H1 (cell line): ENCODE data around the gene RGS6. TPM values are rescaled to one million over a fixed set of nuclear protein-coding genes. Genes with fewer than 3 reads are reported as not detected.

Experiments used
- CTCF ChIA-PET: fragments of 300-600 bp; sonication (Branson Sonifier 250); formaldehyde crosslinking; loops from one replicate; lab custom pipeline; 2021; ENCODE audit not compliant: partially characterized antibody; lab: Charles Lee
- POLR2A ChIA-PET: fragments of 300-600 bp; sonication (Branson Sonifier 250); formaldehyde crosslinking; loops from one replicate; lab custom pipeline; 2021; ENCODE audit warnings: inconsistent platforms; ENCODE audit not compliant: partially characterized antibody; lab: Charles Lee
- DNase-seq, 2 experiments: peaks; one replicate each; pipeline versions ENCODE4 v3.0.0 to v3.0.0-alpha.2; 2010 to 2022; ENCODE audit warnings: low spot score in 2 of 2, low read depth in 1 of 2, mixed read lengths in 1 of 2
- FAIRE-seq: peaks from 2 replicates; lab custom pipeline; 2011; peaks lifted over from hg19 to GRCh38; lab: Jason Lieb, UNC
- H2AFZ ChIP-seq: 2 replicates; pipeline ENCODE4 v1.8.1; 2012; ENCODE audit warnings: low read length, inconsistent platforms
- H2AK5ac ChIP-seq: 2 replicates; pipeline ENCODE4 v1.6.1; 2013; ENCODE audit warnings: low read depth, low read length
- H2BK120ac ChIP-seq: replicated peaks from 2 replicates; pipeline ENCODE3; 2013; ENCODE audit warnings: low read depth, low read length, inconsistent platforms
- H2BK12ac ChIP-seq: 2 replicates; pipeline ENCODE4 v1.6.1; 2013; ENCODE audit warnings: low read depth, low read length
- H2BK15ac ChIP-seq: 2 replicates; pipeline ENCODE4 v1.6.1; 2013; ENCODE audit warnings: low read length
- H2BK20ac ChIP-seq: 2 replicates; pipeline ENCODE4 v1.6.1; 2013; ENCODE audit warnings: low read length
- H2BK5ac ChIP-seq: 2 replicates; pipeline ENCODE4 v1.6.1; 2013; ENCODE audit warnings: low read depth, low read length
- H3K14ac ChIP-seq: 2 replicates; pipeline ENCODE4 v1.6.1; 2013; ENCODE audit warnings: inconsistent platforms; ENCODE audit not compliant: insufficient read length
- H3K18ac ChIP-seq: 2 replicates; pipeline ENCODE4 v1.6.1; 2013; ENCODE audit warnings: low read length; ENCODE audit errors: extremely low read depth
- H3K23ac ChIP-seq: 2 replicates; pipeline ENCODE4 v1.6.1; 2013; ENCODE audit warnings: inconsistent platforms; ENCODE audit not compliant: insufficient read length
- H3K23me2 ChIP-seq: 2 replicates; pipeline ENCODE4 v1.6.1; 2013; ENCODE audit warnings: low read depth, low read length
- H3K27ac ChIP-seq: 2 replicates; pipeline ENCODE4 v1.6.1; 2011; ENCODE audit warnings: low read depth, low read length, inconsistent platforms
- H3K27me3 ChIP-seq, 4 experiments: replicated peaks in 1 of 4; 1 replicate in 1 of 4; 2 replicates in 3 of 4; pipeline versions ENCODE4 v1.6.1 to v1.8.1; 2011 to 2013; ENCODE audit warnings: low read length in 3 of 4, mild to moderate bottlenecking in 3 of 4, inconsistent platforms in 2 of 4, mixed read lengths in 2 of 4, moderate library complexity in 1 of 4; ENCODE audit not compliant: control insufficient read depth in 3 of 4, insufficient read depth in 3 of 4; ENCODE audit errors: extremely low read depth in 1 of 4
- H3K36me3 ChIP-seq, 4 experiments: 2 replicates each; pipeline versions ENCODE4 v1.6.1 to v1.8.1; 2011 to 2013; ENCODE audit warnings: mild to moderate bottlenecking in 4 of 4, low read length in 3 of 4, moderate library complexity in 2 of 4, control low read depth in 1 of 4, inconsistent platforms in 1 of 4; ENCODE audit not compliant: insufficient read depth in 4 of 4, control insufficient read depth in 2 of 4
- H3K4ac ChIP-seq: replicated peaks from 2 replicates; pipeline ENCODE3; 2013; ENCODE audit warnings: low read length, low read depth, mixed read lengths, inconsistent platforms; ENCODE audit not compliant: insufficient read length
- H3K4me1 ChIP-seq, 4 experiments: replicated peaks in 1 of 4; 1 replicate in 1 of 4; 2 replicates in 3 of 4; pipeline versions ENCODE4 v1.6.1 to v1.8.1; 2011 to 2013; ENCODE audit warnings: low read length in 3 of 4, inconsistent platforms in 2 of 4, mixed read lengths in 1 of 4; ENCODE audit not compliant: insufficient read depth in 4 of 4, control insufficient read depth in 3 of 4
- H3K4me2 ChIP-seq, 2 experiments: 2 replicates each; pipeline versions ENCODE4 v1.6.1 to v1.8.1; 2011 to 2013; ENCODE audit warnings: low read depth in 2 of 2, low read length in 2 of 2, control low read depth in 1 of 2, inconsistent platforms in 1 of 2, mild to moderate bottlenecking in 1 of 2; ENCODE audit not compliant: insufficient read depth in 1 of 2
- H3K4me3 ChIP-seq, 4 experiments: fragments of 200-600, 300-600 bp in 1 of 4; sonication (generic), shearing (Covaris generic), sonication (Bioruptor Twin) in 1 of 4; 2 replicates each; pipeline versions ENCODE4 v1.5.1 to v1.8.1; 2011 to 2016; ENCODE audit warnings: low read length in 4 of 4, low read depth in 3 of 4, control low read depth in 2 of 4, inconsistent platforms in 2 of 4, mild to moderate bottlenecking in 2 of 4, mixed read lengths in 1 of 4, moderate library complexity in 1 of 4; ENCODE audit not compliant: insufficient read depth in 2 of 4; ENCODE audit errors: extremely low read depth in 1 of 4
- H3K56ac ChIP-seq: replicated peaks from 2 replicates; pipeline ENCODE3; 2013; ENCODE audit warnings: low read depth, mild to moderate bottlenecking, mixed read lengths, low read length, inconsistent platforms; ENCODE audit not compliant: insufficient read length
- H3K79me1 ChIP-seq: 2 replicates; pipeline ENCODE4 v1.6.1; 2013; ENCODE audit warnings: low read depth, low read length, control low read depth
- H3K79me2 ChIP-seq, 2 experiments: 2 replicates each; pipeline versions ENCODE4 v1.6.1 to v1.8.1; 2012 to 2013; ENCODE audit warnings: low read length in 2 of 2, mild to moderate bottlenecking in 2 of 2, inconsistent platforms in 1 of 2; ENCODE audit not compliant: insufficient read depth in 2 of 2, control insufficient read depth in 1 of 2
- H3K9ac ChIP-seq, 4 experiments: replicated peaks in 1 of 4; 1 replicate in 1 of 4; 2 replicates in 3 of 4; pipeline versions ENCODE4 v1.6.1 to v1.8.1; 2011 to 2013; ENCODE audit warnings: low read depth in 3 of 4, low read length in 3 of 4, control low read depth in 2 of 4, mild to moderate bottlenecking in 2 of 4, moderate library complexity in 2 of 4, inconsistent platforms in 1 of 4; ENCODE audit errors: extremely low read depth in 1 of 4
- H3K9me3 ChIP-seq, 2 experiments: 2 replicates each; pipeline versions ENCODE4 v1.6.1 to v1.8.1; 2012 to 2013; ENCODE audit warnings: mild to moderate bottlenecking in 2 of 2, moderate library complexity in 2 of 2, control low read depth in 1 of 2, inconsistent platforms in 1 of 2, low read depth in 1 of 2, low read length in 1 of 2, mixed read lengths in 1 of 2; ENCODE audit not compliant: insufficient read depth in 2 of 2
- H4K20me1 ChIP-seq, 2 experiments: replicated peaks in 1 of 2; 2 replicates each; pipeline versions ENCODE3 to v1.8.1; 2011 to 2013; ENCODE audit warnings: inconsistent platforms in 2 of 2, low read length in 2 of 2, mild to moderate bottlenecking in 1 of 2; ENCODE audit not compliant: insufficient read depth in 2 of 2, control insufficient read depth in 1 of 2
- H4K5ac ChIP-seq: 2 replicates; pipeline ENCODE4 v1.6.1; 2013; ENCODE audit warnings: low read length, low read depth, mixed read lengths, inconsistent platforms; ENCODE audit not compliant: insufficient read length
- H4K8ac ChIP-seq: 2 replicates; pipeline ENCODE4 v1.8.0; 2013; ENCODE audit warnings: mild to moderate bottlenecking, moderate library complexity, low read length, inconsistent platforms; ENCODE audit not compliant: insufficient read depth; ENCODE audit errors: extremely low read depth
- H4K91ac ChIP-seq: replicated peaks from 2 replicates; pipeline ENCODE3; 2013; ENCODE audit warnings: low read length, mixed read lengths, inconsistent platforms; ENCODE audit not compliant: insufficient read length
- ASH2L ChIP-seq: fragments of 200-600, 300-600 bp; sonication (generic); IDR thresholded peaks from one replicate; pipeline ENCODE4 v1.7.1; 2017; ENCODE audit warnings: low read length
- CTCF ChIP-seq, 3 experiments: IDR thresholded peaks; 1 replicate in 2 of 3; 2 replicates in 1 of 3; pipeline versions ENCODE4 v1.5.1 to v1.6.1; 2011; ENCODE audit warnings: low read length in 3 of 3, mild to moderate bottlenecking in 3 of 3, inconsistent platforms in 2 of 3, low read depth in 1 of 3, moderate library complexity in 1 of 3; ENCODE audit not compliant: insufficient read depth in 1 of 3; ENCODE audit errors: control extremely low read depth in 1 of 3
- EZH2 ChIP-seq: fragments of 200-600 bp; sonication (generic); IDR thresholded peaks from 2 replicates; pipeline ENCODE4 v1.7.1; 2012; ENCODE audit warnings: low read depth, mild to moderate bottlenecking, moderate library complexity, low read length, inconsistent platforms; ENCODE audit not compliant: severe bottlenecking
- GABPA ChIP-seq: IDR thresholded peaks from 2 replicates; pipeline ENCODE4 v1.6.1; 2011; ENCODE audit warnings: mild to moderate bottlenecking, low read length, moderate library complexity, borderline replicate concordance; ENCODE audit not compliant: insufficient read depth
- HDAC6 ChIP-seq: IDR thresholded peaks from one replicate; pipeline ENCODE4 v1.7.1; 2012; ENCODE audit warnings: low read depth, mild to moderate bottlenecking, inconsistent platforms, low read length, moderate library complexity
- KDM5A ChIP-seq: fragments of 200-600 bp; IDR thresholded peaks from 2 replicates; pipeline ENCODE4 v1.7.1; 2012; ENCODE audit warnings: mild to moderate bottlenecking, low read length, inconsistent platforms, mixed read lengths
- MAFK ChIP-seq: IDR thresholded peaks from 2 replicates; pipeline ENCODE4 v1.6.1; 2012; ENCODE audit warnings: low read depth, mild to moderate bottlenecking, improper control_type of control experiment, low read length
- SAP30 ChIP-seq: fragments of 300-600 bp; sonication (generic); IDR thresholded peaks from 2 replicates; pipeline ENCODE4 v1.7.1; 2012; ENCODE audit warnings: low read length, moderate library complexity, mild to moderate bottlenecking, inconsistent platforms; ENCODE audit not compliant: insufficient read depth, insufficient replicate concordance
- SIRT6 ChIP-seq: IDR thresholded peaks from one replicate; pipeline ENCODE4 v1.7.1; 2012; ENCODE audit warnings: low read length, inconsistent platforms
- SUZ12 ChIP-seq: fragments of 200-600 bp; sonication (generic); IDR thresholded peaks from 2 replicates; pipeline ENCODE4 v1.6.1; 2012; ENCODE audit warnings: mild to moderate bottlenecking, inconsistent platforms, low read length, moderate library complexity, mixed read lengths
- TAF1 ChIP-seq: IDR thresholded peaks from 2 replicates; pipeline ENCODE4 v1.6.1; 2011; ENCODE audit warnings: mild to moderate bottlenecking, low read depth, low read length
- polyA plus RNA-seq, 7 experiments: library from polyadenylated mRNA; depleted of rRNA in 3 of 7; stranded (reverse) in 5 of 7; unstranded in 2 of 7; fragments of >200 nt in 5 of 7; fragments of 200-250 nt in 2 of 7; gene quantifications; 1 replicate in 5 of 7; 2 replicates in 1 of 7; 4 replicates in 1 of 7; pipeline versions ENCODE4 v1.2.1 to v1.2.3, GENCODE V29; 2011 to 2013; ENCODE audit warnings: missing spikeins in 2 of 7, mixed read lengths in 2 of 7
- total RNA-seq: library from RNA; stranded (reverse); fragmentation: NEBNext Ultra II Directional; extraction: Animal tissue kit (Norgen Biotek cat#: 25700); gene quantifications from 2 replicates; pipeline ENCODE4 v1.2.1, GENCODE V29; 2021
- TF ChIP-seq, protein P1 (sequence below): IDR thresholded peaks from 2 replicates; pipeline ENCODE4 v1.6.1; 2011; ENCODE audit warnings: low read length, improper control_type of control experiment

Gene RGS6
- total and polyA plus RNA-seq, 2 of the 8 experiments (the other 6 are each of a cell fraction or from before 2014, with no cell fraction given): 0.26 to 1.1 TPM

- H3K14ac ChIP-seq: no peak overlapping the region
- no peak overlapping the region for H3K23ac ChIP-seq
- H3K4me3 ChIP-seq: no peak overlapping the region
- H3K23me2 ChIP-seq: no peaks in the 10 kb centered on the region
- H3K4ac ChIP-seq: no peak overlapping the region
- H2BK12ac ChIP-seq: no peak overlapping the region
- peaks cover 0 to 2% (median 0%) of the 10 kb centered on the region in 4 experiments; a peak in 1 of 8 replicates for H3K36me3 ChIP-seq
- H3K27me3 ChIP-seq: no peaks in the 10 kb centered on the region
- peaks cover 4 to 9% of the 10 kb centered on the region in 2 experiments; a peak in 2 of 4 replicates for H3K9me3 ChIP-seq
- H3K27ac ChIP-seq: no peak overlapping the region
- no peak overlapping the region for H3K18ac ChIP-seq
- H4K8ac ChIP-seq: no peak overlapping the region
- no peak for DNase-seq
- no peak overlapping the region for H2BK15ac ChIP-seq
- H4K20me1 ChIP-seq: no peaks in the 10 kb centered on the region
- peaks cover 0 to under 1% (median 0%) of the 10 kb centered on the region in 4 experiments; a peak in 1 of 7 replicates for H3K4me1 ChIP-seq
- H2BK120ac ChIP-seq: no peak overlapping the region
- H3K9ac ChIP-seq: no peak overlapping the region
- ChIA-PET POLR2A (no interaction called here), CTCF (no interaction called here)
- no peak for FAIRE-seq
- no peak overlapping the region for H2AK5ac ChIP-seq
- no peak overlapping the region for H4K5ac ChIP-seq
- no peaks in the 10 kb centered on the region for H3K79me2 ChIP-seq
- no peak overlapping the region for H2AFZ ChIP-seq
- H2BK5ac ChIP-seq: no peak overlapping the region
- H2BK20ac ChIP-seq: no peak overlapping the region
- H4K91ac ChIP-seq: no peak overlapping the region
- H3K56ac ChIP-seq: no peak overlapping the region
- no peaks in the 10 kb centered on the region for H3K79me1 ChIP-seq
- no peak overlapping the region for H3K4me2 ChIP-seq
- TF ChIP-seq, protein P1, sequence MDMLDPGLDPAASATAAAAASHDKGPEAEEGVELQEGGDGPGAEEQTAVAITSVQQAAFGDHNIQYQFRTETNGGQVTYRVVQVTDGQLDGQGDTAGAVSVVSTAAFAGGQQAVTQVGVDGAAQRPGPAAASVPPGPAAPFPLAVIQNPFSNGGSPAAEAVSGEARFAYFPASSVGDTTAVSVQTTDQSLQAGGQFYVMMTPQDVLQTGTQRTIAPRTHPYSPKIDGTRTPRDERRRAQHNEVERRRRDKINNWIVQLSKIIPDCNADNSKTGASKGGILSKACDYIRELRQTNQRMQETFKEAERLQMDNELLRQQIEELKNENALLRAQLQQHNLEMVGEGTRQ: no peak
- TF ChIP-seq TAF1 (no peak), SAP30 (no peak), MAFK (no peak), EZH2 (no peak), CTCF (IDR thresholded peaks at IDR 0.05; ENCODE audit: control extremely low read depth in 1 of 3, insufficient read depth in 1 of 3, low read depth in 1 of 3, low read length in 3 of 3) (no peak), ASH2L (no peak), KDM5A (no peak), SIRT6 (no peak), HDAC6 (no peak), GABPA (no peak), SUZ12 (no peak)
These were observed 373.3 kb downstream of the RGS6 start for GRCh38 chr14:72305561-72305960.
